Esophagus squamous epithelium (tissue), 5 donors: ENCODE results near the gene ENPP1. TPM values are rescaled to one million over a fixed set of nuclear protein-coding genes. Genes with fewer than 3 reads are reported as not detected.
"Not testable (repeated sequence)": the region's sequence is repeated elsewhere in the genome, so short reads cannot be mapped to it uniquely, and the experiment has no call there.

ENCODE experiments used
- DNase-seq: peaks from one replicate; lab custom pipeline; 2025; lab: John Stamatoyannopoulos, UW
- H3K27ac ChIP-seq, 4 donors: fragments of 200-600 bp; sonication (generic); one replicate each; pipeline ENCODE4 v1.5.1; 2016 to 2019; ENCODE audit warnings: mild to moderate bottlenecking in 1 of 4
- H3K27me3 ChIP-seq, 4 donors: fragments of 200-600 bp; sonication (generic); 1 replicate in 3 of 4; 2 replicates in 1 of 4; pipeline versions ENCODE4 v1.5.1 to v1.6.0; 2017 to 2021; ENCODE audit warnings: antibody characterized with exemption in 1 of 4
- H3K36me3 ChIP-seq, 3 donors: fragments of 200-600 bp; sonication (generic); one replicate each; pipeline ENCODE4 v1.5.1; 2016 to 2019
- H3K4me1 ChIP-seq, 3 donors: fragments of 200-600 bp; sonication (generic); one replicate each; pipeline ENCODE4 v1.5.1; 2017 to 2019
- H3K4me3 ChIP-seq, 4 donors: fragments of 200-600 bp; sonication (generic); 1 replicate in 3 of 4; 2 replicates in 1 of 4; pipeline ENCODE4 v1.5.1; 2016 to 2019; ENCODE audit warnings: mild to moderate bottlenecking in 2 of 4, moderate library complexity in 1 of 4
- H3K9me3 ChIP-seq, 3 donors: fragments of 200-600 bp; sonication (generic); one replicate each; pipeline ENCODE4 v1.5.1; 2016 to 2019
- CTCF ChIP-seq, 6 experiments: fragments of 450-650 bp in 4 of 6; fragments of 200-600 bp in 2 of 6; sonication (generic) in 2 of 6; IDR thresholded peaks; one replicate each; pipeline ENCODE4 v1.5.1; 2016 to 2019; ENCODE audit warnings: antibody characterized with exemption in 6 of 6, mild to moderate bottlenecking in 4 of 6, moderate library complexity in 4 of 6
- POLR2A ChIP-seq, 4 donors: fragments of 450-650 bp; IDR thresholded peaks; one replicate each; pipeline ENCODE4 v1.6.1; 2017; ENCODE audit warnings: antibody characterized with exemption in 4 of 4, mild to moderate bottlenecking in 4 of 4, moderate library complexity in 3 of 4
- WGBS, 2 donors: methylation state at CpG; one replicate each; pipeline ENCODE4 v1.1.5; 2018; 5-methylcytosine and 5-hydroxymethylcytosine counted together
- intact Hi-C: fragments of 100-400 bp; cut with DNase I; formaldehyde crosslinking; loops from one replicate; pipeline ENCODE4 v1.15.0; 2022
- total RNA-seq, 4 donors: library from RNA; depleted of rRNA; stranded (reverse); fragments of >200 nt; gene quantifications; one replicate each; pipeline ENCODE4 v1.1.0, GENCODE V29; 2016
- donor health status: DM: yes; HTN: yes; CAD: no.

The ENPP1 gene
- total RNA-seq, 4 donors from 2014 or later, result 0.76 to 12.6 (median 3.2) TPM

- H3K9me3 ChIP-seq, result peaks cover 0 to 5% (median 0%) of the 10 kb centered on the region in 3 donors
- no peak overlapping the region for H3K4me3 ChIP-seq
- H3K27ac ChIP-seq, result no peak overlapping the region
- H3K36me3 ChIP-seq, result no peaks in the 10 kb centered on the region
- H3K4me1 ChIP-seq, result no peaks in the 10 kb centered on the region
- intact Hi-C loops, result no loop called here
- DNase-seq, result no peak
- no peak for TF ChIP-seq POLR2A (IDR thresholded peaks at IDR 0.05)
- no peak for TF ChIP-seq CTCF (IDR thresholded peaks at IDR 0.05)
- no peaks in the 10 kb centered on the region for H3K27me3 ChIP-seq
These were observed 92.4 kb downstream of the ENPP1 start for GRCh38 chr6:131900231-131900630.

GRCh38 chr6:131901326-131901873, 93.6 kb downstream of the ENPP1 start:
- H3K9me3 ChIP-seq, DNase-seq, H3K27ac ChIP-seq, H3K36me3 ChIP-seq, H3K4me1 ChIP-seq, intact Hi-C loops, H3K4me3 ChIP-seq, H3K27me3 ChIP-seq: not testable (repeated sequence)
- WGBS, 2 donors, result 58 to 68% methylated on average over 5 of the region's 5 CpGs

GRCh38 chr6:131903734-131904133, 95.9 kb downstream of the ENPP1 start:
- H3K27me3 ChIP-seq, H3K9me3 ChIP-seq, H3K4me1 ChIP-seq, H3K4me3 ChIP-seq, H3K27ac ChIP-seq, intact Hi-C loops, H3K36me3 ChIP-seq, DNase-seq: not testable (repeated sequence)
- WGBS, 2 donors, result 89 to 93% methylated on average over 5 to 9 of the region's 12 CpGs

GRCh38 chr6:131908787-131909186, 101.0 kb downstream of the ENPP1 start:
- H3K36me3 ChIP-seq, H3K27ac ChIP-seq, intact Hi-C loops, DNase-seq, H3K4me3 ChIP-seq, H3K4me1 ChIP-seq, H3K9me3 ChIP-seq: not testable (repeated sequence)
- peaks cover 0 to 30% (median 0%) of the 10 kb centered on the region in 4 donors for H3K27me3 ChIP-seq
- 65 to 100% methylated on average over 1 to 3 of the region's 3 CpGs for WGBS, 2 donors

- H3K4me3 ChIP-seq, result no peak overlapping the region
- H3K36me3 ChIP-seq, result no peaks in the 10 kb centered on the region
- no peaks in the 10 kb centered on the region for H3K4me1 ChIP-seq
- intact Hi-C loops, result loop anchor here (10.0 kb wide), 1 partner anchor 215 kb away; no protein-coding TSS in a partner anchor
- DNase-seq, result no peak
- 54 to 57% methylated on average over 4 of the region's 4 CpGs for WGBS, 2 donors
- H3K27me3 ChIP-seq, result peaks cover 0 to 30% (median 0%) of the 10 kb centered on the region in 4 donors
- H3K27ac ChIP-seq, result no peak overlapping the region
- peak; percentile 65 to 89 (median 80) for TF ChIP-seq CTCF (IDR thresholded peaks at IDR 0.05)
- no peak for TF ChIP-seq POLR2A (IDR thresholded peaks at IDR 0.05)
- no peaks in the 10 kb centered on the region for H3K9me3 ChIP-seq
These were observed 101.8 kb downstream of the ENPP1 start for GRCh38 chr6:131909408-131910218.

- peaks cover 0 to 30% (median 0%) of the 10 kb centered on the region in 4 donors for H3K27me3 ChIP-seq
- H3K27ac ChIP-seq, result no peak overlapping the region
- TF ChIP-seq POLR2A (IDR thresholded peaks at IDR 0.05), result no peak
- TF ChIP-seq CTCF (IDR thresholded peaks at IDR 0.05), result no peak
- H3K4me1 ChIP-seq, result no peaks in the 10 kb centered on the region
- H3K36me3 ChIP-seq, result no peaks in the 10 kb centered on the region
- WGBS, 2 donors, result 75 to 76% methylated on average over 1 of the region's 1 CpG
- no peak for DNase-seq
- no peak overlapping the region for H3K4me3 ChIP-seq
- intact Hi-C loops, result loop anchor here (10.0 kb wide), 1 partner anchor 215 kb away; no protein-coding TSS in a partner anchor
- no peaks in the 10 kb centered on the region for H3K9me3 ChIP-seq
These were observed 102.4 kb downstream of the ENPP1 start for GRCh38 chr6:131910219-131910589.
